MG63 (cell line): ENCODE measurements around the gene DOC2B. TPM values are rescaled to one million over a fixed set of nuclear protein-coding genes. Genes with fewer than 3 reads are reported as not detected.

Experiments
- DNase-seq: peaks from one replicate; pipeline ENCODE4 v3.0.0-alpha.2; 2020
- H3K27me3 ChIP-seq: fragments of 250-450 bp; sonication (Bioruptor Pico); 2 replicates; pipeline ENCODE4 v1.5.1; 2020; ENCODE audit warnings: mild to moderate bottlenecking, moderate library complexity
- H3K36me3 ChIP-seq: fragments of 250-450 bp; sonication (Bioruptor Pico); 2 replicates; pipeline ENCODE4 v1.5.1; 2020; ENCODE audit warnings: mild to moderate bottlenecking, moderate library complexity
- H3K4me3 ChIP-seq: fragments of 250-450 bp; sonication (Bioruptor Pico); 2 replicates; pipeline ENCODE4 v1.5.1; 2020; ENCODE audit warnings: mild to moderate bottlenecking, moderate library complexity
- H3K9me3 ChIP-seq: fragments of 250-450 bp; sonication (Bioruptor Pico); 2 replicates; pipeline ENCODE4 v1.5.1; 2020; ENCODE audit warnings: mild to moderate bottlenecking, moderate library complexity
- total RNA-seq: library from RNA; depleted of rRNA; stranded (reverse); fragments of >200 nt; shearing (Covaris generic); gene quantifications from 2 replicates; pipeline ENCODE4 v1.2.3, GENCODE V29; 2014; ENCODE audit warnings: low replicate concordance

Gene DOC2B
- total RNA-seq, 1 experiment from 2014 or later = 0.16 TPM

GRCh38 chr17:159609-160008, 21.8 kb downstream of the DOC2B start:
- Histone ChIP-seq H3K27me3 (no peaks in the 10 kb centered on the region), H3K4me3 (no peak overlapping the region), H3K36me3 (no peaks in the 10 kb centered on the region), H3K9me3 (no peaks in the 10 kb centered on the region)
- no peak for DNase-seq

- no peaks in the 10 kb centered on the region for H3K36me3 ChIP-seq
- no peak overlapping the region for H3K4me3 ChIP-seq
- no peaks in the 10 kb centered on the region for H3K27me3 ChIP-seq
- no peak for DNase-seq
- H3K9me3 ChIP-seq = no peaks in the 10 kb centered on the region
Observed at GRCh38 chr17:158379-158778, 23.1 kb downstream of the DOC2B start.

- DNase-seq = no peak
- H3K27me3 ChIP-seq = no peaks in the 10 kb centered on the region
- H3K4me3 ChIP-seq = no peak overlapping the region
- H3K9me3 ChIP-seq = no peaks in the 10 kb centered on the region
- H3K36me3 ChIP-seq = no peaks in the 10 kb centered on the region
Observed at GRCh38 chr17:157901-158300, 23.5 kb downstream of the DOC2B start.

GRCh38 chr17:156946-157345, 24.5 kb downstream of the DOC2B start:
- H3K9me3 ChIP-seq = no peaks in the 10 kb centered on the region
- no peaks in the 10 kb centered on the region for H3K36me3 ChIP-seq
- H3K27me3 ChIP-seq = no peaks in the 10 kb centered on the region
- DNase-seq = no peak
- H3K4me3 ChIP-seq = no peak overlapping the region

GRCh38 chr17:156094-156621, 25.3 kb downstream of the DOC2B start:
- no peak for DNase-seq
- Histone ChIP-seq H3K9me3 (no peaks in the 10 kb centered on the region), H3K4me3 (no peak overlapping the region), H3K27me3 (no peaks in the 10 kb centered on the region), H3K36me3 (no peaks in the 10 kb centered on the region)

GRCh38 chr17:155576-155975, 25.9 kb downstream of the DOC2B start:
- H3K4me3 ChIP-seq = no peak overlapping the region
- H3K36me3 ChIP-seq = no peaks in the 10 kb centered on the region
- H3K9me3 ChIP-seq = no peaks in the 10 kb centered on the region
- no peak for DNase-seq
- no peaks in the 10 kb centered on the region for H3K27me3 ChIP-seq

- H3K27me3 ChIP-seq = no peaks in the 10 kb centered on the region
- H3K9me3 ChIP-seq = no peaks in the 10 kb centered on the region
- no peak for DNase-seq
- no peaks in the 10 kb centered on the region for H3K36me3 ChIP-seq
- no peak overlapping the region for H3K4me3 ChIP-seq
Observed at GRCh38 chr17:153851-154250, 27.6 kb downstream of the DOC2B start.

GRCh38 chr17:152860-153420, 28.5 kb downstream of the DOC2B start:
- Histone ChIP-seq H3K4me3 (no peak overlapping the region), H3K27me3 (no peaks in the 10 kb centered on the region), H3K9me3 (no peaks in the 10 kb centered on the region), H3K36me3 (no peaks in the 10 kb centered on the region)
- no peak for DNase-seq

- peak; percentile 32 for DNase-seq
- Histone ChIP-seq H3K27me3 (no peaks in the 10 kb centered on the region), H3K9me3 (no peaks in the 10 kb centered on the region), H3K36me3 (no peaks in the 10 kb centered on the region), H3K4me3 (no peak overlapping the region)
Observed at GRCh38 chr17:151886-152859, 29.3 kb downstream of the DOC2B start.

GRCh38 chr17:151004-151403, 30.4 kb downstream of the DOC2B start:
- Histone ChIP-seq H3K36me3 (no peaks in the 10 kb centered on the region), H3K27me3 (no peaks in the 10 kb centered on the region), H3K4me3 (no peak overlapping the region), H3K9me3 (no peaks in the 10 kb centered on the region)
- no peak for DNase-seq

- H3K36me3 ChIP-seq = no peaks in the 10 kb centered on the region
- H3K9me3 ChIP-seq = no peaks in the 10 kb centered on the region
Observed at GRCh38 chr17:149897-150584, 31.4 kb downstream of the DOC2B start.

GRCh38 chr17:149231-149630, 32.2 kb downstream of the DOC2B start:
- DNase-seq = no peak
- Histone ChIP-seq H3K4me3 (no peak overlapping the region), H3K9me3 (no peaks in the 10 kb centered on the region), H3K27me3 (no peaks in the 10 kb centered on the region), H3K36me3 (no peaks in the 10 kb centered on the region)

More at GRCh38 chr17:149897-150584, 31.4 kb downstream of the DOC2B start:
- Histone ChIP-seq H3K27me3 (no peaks in the 10 kb centered on the region), H3K4me3 (no peak overlapping the region)
- DNase-seq = no peak

GRCh38 chr17:148757-149156, 32.7 kb downstream of the DOC2B start:
- no peak for DNase-seq

GRCh38 chr17:147796-148740, 33.4 kb downstream of the DOC2B start:
- H3K9me3 ChIP-seq = no peaks in the 10 kb centered on the region
- DNase-seq = no peak
- no peaks in the 10 kb centered on the region for H3K27me3 ChIP-seq
- no peaks in the 10 kb centered on the region for H3K36me3 ChIP-seq
- H3K4me3 ChIP-seq = no peak overlapping the region

More at GRCh38 chr17:148757-149156, 32.7 kb downstream of the DOC2B start:
- no peaks in the 10 kb centered on the region for H3K36me3 ChIP-seq
- H3K4me3 ChIP-seq = no peak overlapping the region
- H3K27me3 ChIP-seq = no peaks in the 10 kb centered on the region
- H3K9me3 ChIP-seq = no peaks in the 10 kb centered on the region

- no peak for DNase-seq
- no peaks in the 10 kb centered on the region for H3K9me3 ChIP-seq
Observed at GRCh38 chr17:146983-147761, 34.3 kb downstream of the DOC2B start.

More at GRCh38 chr17:146983-147761, 34.3 kb downstream of the DOC2B start:
- no peaks in the 10 kb centered on the region for H3K36me3 ChIP-seq
- no peaks in the 10 kb centered on the region; the same call in 1 of the 2 replicates for H3K27me3 ChIP-seq
- H3K4me3 ChIP-seq = no peak overlapping the region
